CD4-positive, alpha-beta T cell treated with Interleukin-6 for 4 hours (primary cell): Measurements from ENCODE around the gene HOMER3.

Experiments used
- DNase-seq: peaks from one replicate; pipeline ENCODE4 v3.0.0-alpha.2; 2020; ENCODE audit warnings: mixed read lengths

Gene HOMER3

GRCh38 chr19:18940769-18941627 is at the start of gene HOMER3:
TSS of gene HOMER3 (minus strand) at chr19:18941217. CDS start at chr19:18938982, 2,235 bp downstream.
- peak; percentile 86 for DNase-seq

- DNase-seq = no peak
Measured at GRCh38 chr19:18990128-18990708, 49.2 kb upstream of the HOMER3 start.

- no peak for DNase-seq
Measured at GRCh38 chr19:18989316-18989715, 48.3 kb upstream of the HOMER3 start.

GRCh38 chr19:18987456-18987855 is 46.4 kb upstream of the HOMER3 start:
- DNase-seq = no peak

- DNase-seq = no peak
Measured at GRCh38 chr19:18985257-18985656, 44.2 kb upstream of the HOMER3 start.

GRCh38 chr19:18984251-18984650 is 43.2 kb upstream of the HOMER3 start:
- DNase-seq = no peak

- no peak for DNase-seq
Measured at GRCh38 chr19:18982669-18983068, 41.7 kb upstream of the HOMER3 start.

GRCh38 chr19:18980432-18981020 is 39.5 kb upstream of the HOMER3 start:
- no peak for DNase-seq

GRCh38 chr19:18978616-18979015 is 37.6 kb upstream of the HOMER3 start:
- no peak for DNase-seq

GRCh38 chr19:18975869-18976268 is 34.9 kb upstream of the HOMER3 start:
- no peak for DNase-seq

GRCh38 chr19:18975011-18975410 is 34.0 kb upstream of the HOMER3 start:
- no peak for DNase-seq

GRCh38 chr19:18972851-18973250 is 31.8 kb upstream of the HOMER3 start:
- no peak for DNase-seq

GRCh38 chr19:18972301-18972811 is 31.3 kb upstream of the HOMER3 start:
- DNase-seq = no peak

- no peak for DNase-seq
Measured at GRCh38 chr19:18969931-18970659, 29.1 kb upstream of the HOMER3 start.

- no peak for DNase-seq
Measured at GRCh38 chr19:18967358-18968146, 26.5 kb upstream of the HOMER3 start.

GRCh38 chr19:18966307-18966706 is 25.3 kb upstream of the HOMER3 start:
- no peak for DNase-seq

GRCh38 chr19:18964121-18964520 is 23.1 kb upstream of the HOMER3 start:
- DNase-seq = no peak

GRCh38 chr19:18961767-18962620 is 21.0 kb upstream of the HOMER3 start:
- DNase-seq = peak; percentile 33

GRCh38 chr19:18960370-18960769 is 19.4 kb upstream of the HOMER3 start:
- no peak for DNase-seq

GRCh38 chr19:18955042-18955441 is 14.0 kb upstream of the HOMER3 start:
- no peak for DNase-seq

GRCh38 chr19:18954094-18954493 is 13.1 kb upstream of the HOMER3 start:
- DNase-seq = no peak
